HCT116 (cell line): ENCODE data around the gene ZNF215. TPM values are rescaled to one million over a fixed set of nuclear protein-coding genes. Genes with fewer than 3 reads are reported as not detected.

Experiments
- ATAC-seq: fragments of 200-7000 bp; cut with Tn5 transposase; 2 replicates; pipeline ENCODE4 v1.9.1; 2020; ENCODE audit warnings: mild to moderate bottlenecking, moderate library complexity
- BruUV-seq: library from RNA; stranded (reverse); fragments of 400-500 nt; replicated peaks from 2 replicates; lab custom pipeline; 2021; lab: Mats Ljungman, UMichigan
- CTCF ChIA-PET: fragments of 300-600 bp; sonication (Branson Sonifier 250); formaldehyde crosslinking; loops from one replicate; lab custom pipeline; 2021; ENCODE audit warnings: antibody characterized with exemption; lab: Charles Lee
- POLR2A ChIA-PET: fragments of 300-600, 350-600 bp; sonication (Branson Sonifier 250); formaldehyde crosslinking; loops from one replicate; lab custom pipeline; 2021; ENCODE audit warnings: antibody characterized with exemption; lab: Charles Lee
- RAD21 ChIA-PET, 2 experiments: fragments of 300-600 bp; sonication (Branson Sonifier 250); formaldehyde crosslinking; loops; one replicate each; lab custom pipeline; 2023; ENCODE audit warnings: low total read pairs in 2 of 2; ENCODE audit not compliant: uncharacterized antibody in 2 of 2, unreplicated experiment in 2 of 2, low non-redundant PET in 1 of 2; lab: Charles Lee
- DNase-seq: peaks from one replicate; pipeline ENCODE4 v3.0.0-alpha.2; 2010; ENCODE audit warnings: low read depth, low spot score
- H2AFZ ChIP-seq: fragments of 200-600 bp; shearing (Covaris generic), sonication (generic); 2 replicates; pipeline ENCODE4 v1.6.1; 2017; ENCODE audit warnings: low read depth, mixed run types, mixed read lengths, antibody characterized with exemption, low read length; ENCODE audit not compliant: poor library complexity, severe bottlenecking
- H3K27ac ChIP-seq: 2 replicates; pipeline ENCODE4 v1.5.1; 2012; ENCODE audit warnings: low read depth, low read length
- H3K27me3 ChIP-seq: fragments of 200-600 bp; sonication (generic); 2 replicates; pipeline ENCODE4 v1.6.1; 2016; ENCODE audit warnings: mixed run types, low read length, mixed read lengths; ENCODE audit not compliant: insufficient read depth
- H3K36me3 ChIP-seq, 2 experiments: fragments of 200-500 bp in 1 of 2; fragments of 200-600 bp in 1 of 2; sonication (Bioruptor generic) in 1 of 2; sonication (generic) in 1 of 2; 2 replicates each; pipeline versions ENCODE4 v1.5.1 to v1.6.1; 2014 to 2016; ENCODE audit warnings: low read length in 2 of 2, inconsistent platforms in 1 of 2, mixed read lengths in 1 of 2, mixed run types in 1 of 2; ENCODE audit not compliant: insufficient read depth in 2 of 2, control insufficient read depth in 1 of 2
- H3K4me1 ChIP-seq, 2 experiments: fragments of 200-600 bp in 1 of 2; sonication (generic) in 1 of 2; 2 replicates each; pipeline versions ENCODE4 v1.5.1 to v1.6.1; 2012 to 2017; ENCODE audit warnings: low read length in 2 of 2, inconsistent platforms in 1 of 2, mild to moderate bottlenecking in 1 of 2, mixed read lengths in 1 of 2, mixed run types in 1 of 2, moderate library complexity in 1 of 2; ENCODE audit not compliant: insufficient read depth in 2 of 2, control insufficient read depth in 1 of 2
- H3K4me2 ChIP-seq: fragments of 200-600 bp; sonication (generic); 2 replicates; pipeline ENCODE4 v1.6.1; 2017; ENCODE audit warnings: mixed run types, low read length, mixed read lengths
- H3K4me3 ChIP-seq, 2 experiments: fragments of 200-600 bp in 1 of 2; sonication (generic) in 1 of 2; replicated peaks in 1 of 2; 2 replicates each; pipeline ENCODE4 v1.5.1; 2011 to 2016; ENCODE audit warnings: low read length in 2 of 2, control low read depth in 1 of 2, low read depth in 1 of 2, mild to moderate bottlenecking in 1 of 2, mixed read lengths in 1 of 2, mixed run types in 1 of 2
- H3K79me2 ChIP-seq: fragments of 200-600 bp; sonication (generic); 2 replicates; pipeline ENCODE4 v1.6.1; 2017; ENCODE audit warnings: mild to moderate bottlenecking, mixed run types, low read length, moderate library complexity, mixed read lengths; ENCODE audit not compliant: insufficient read depth
- H3K9ac ChIP-seq: fragments of 200-600 bp; sonication (generic); 2 replicates; pipeline ENCODE4 v1.6.1; 2016; ENCODE audit warnings: low read length, mixed read lengths
- H3K9me2 ChIP-seq: fragments of 200-600 bp; sonication (generic), shearing (Covaris generic); 2 replicates; pipeline ENCODE4 v1.6.1; 2017; ENCODE audit warnings: mixed run types, mild to moderate bottlenecking, moderate library complexity; ENCODE audit not compliant: insufficient read depth
- H3K9me3 ChIP-seq, 2 experiments: fragments of 200-500 bp in 1 of 2; fragments of 200-600 bp in 1 of 2; sonication (Bioruptor generic) in 1 of 2; sonication (generic) in 1 of 2; 2 replicates each; pipeline ENCODE4 v1.6.1; 2014 to 2017; ENCODE audit warnings: low read length in 2 of 2, mixed read lengths in 2 of 2, inconsistent platforms in 1 of 2, low read depth in 1 of 2, mild to moderate bottlenecking in 1 of 2, mixed run types in 1 of 2, moderate library complexity in 1 of 2; ENCODE audit not compliant: control insufficient read depth in 1 of 2, insufficient read depth in 1 of 2
- H4K20me1 ChIP-seq: fragments of 200-600 bp; sonication (generic), shearing (Covaris generic); 2 replicates; pipeline ENCODE4 v1.6.1; 2017; ENCODE audit warnings: mixed run types, mild to moderate bottlenecking, moderate library complexity; ENCODE audit not compliant: insufficient read depth
- ATF3 ChIP-seq: IDR thresholded peaks from 2 replicates; pipeline ENCODE4 v1.6.1; 2012
- CBX3 ChIP-seq: IDR thresholded peaks from 2 replicates; pipeline ENCODE4 v1.6.1; 2012; ENCODE audit warnings: low read depth
- CEBPB ChIP-seq: IDR thresholded peaks from 2 replicates; pipeline ENCODE4 v1.6.1; 2012; ENCODE audit warnings: low read depth
- CTCF ChIP-seq, 3 experiments: fragments of 200-600 bp in 1 of 3; sonication (generic) in 1 of 3; IDR thresholded peaks in 2 of 3; conservative IDR thresholded peaks in 1 of 3; 2 replicates each; pipeline ENCODE4 v1.5.1; 2012 to 2017; ENCODE audit warnings: low read depth in 2 of 3, low read length in 2 of 3, antibody characterized with exemption in 1 of 3, borderline replicate concordance in 1 of 3, control low read depth in 1 of 3, mild to moderate bottlenecking in 1 of 3, mixed read lengths in 1 of 3, mixed run types in 1 of 3, moderate library complexity in 1 of 3; ENCODE audit not compliant: insufficient read depth in 1 of 3
- EGR1 ChIP-seq: IDR thresholded peaks from 2 replicates; pipeline ENCODE4 v1.6.1; 2012; ENCODE audit warnings: low read depth
- ELF1 ChIP-seq: IDR thresholded peaks from 2 replicates; pipeline ENCODE4 v1.6.1; 2012; ENCODE audit warnings: low read depth, borderline replicate concordance
- EZH2 ChIP-seq: fragments of 200-600 bp; sonication (generic); IDR thresholded peaks from 2 replicates; pipeline ENCODE4 v1.6.1; 2017; ENCODE audit warnings: antibody characterized with exemption, mixed run types
- FOSL1 ChIP-seq: IDR thresholded peaks from 2 replicates; pipeline ENCODE4 v1.6.1; 2012; ENCODE audit warnings: low read depth
- JUND ChIP-seq: IDR thresholded peaks from 2 replicates; pipeline ENCODE4 v1.6.1; 2012
- MAX ChIP-seq: IDR thresholded peaks from 2 replicates; pipeline ENCODE4 v1.6.1; 2012
- RAD21 ChIP-seq: IDR thresholded peaks from 2 replicates; pipeline ENCODE4 v1.6.1; 2012; ENCODE audit warnings: low read depth, mild to moderate bottlenecking
- REST ChIP-seq: IDR thresholded peaks from 2 replicates; pipeline ENCODE4 v1.6.1; 2012; ENCODE audit warnings: low read depth
- SIN3A ChIP-seq: IDR thresholded peaks from 2 replicates; pipeline ENCODE4 v1.6.1; 2012; ENCODE audit warnings: low read depth
- SP1 ChIP-seq: IDR thresholded peaks from 2 replicates; pipeline ENCODE4 v1.6.1; 2012; ENCODE audit warnings: low read depth
- TCF7L2 ChIP-seq: IDR thresholded peaks from 2 replicates; pipeline ENCODE4 v1.7.0; 2011; ENCODE audit warnings: borderline replicate concordance, inconsistent platforms; ENCODE audit not compliant: insufficient read depth, insufficient read length; ENCODE audit errors: extremely low read depth
- YY1 ChIP-seq: IDR thresholded peaks from 2 replicates; pipeline ENCODE4 v1.6.1; 2011; ENCODE audit warnings: low read length, low read depth, moderate library complexity, mild to moderate bottlenecking; ENCODE audit not compliant: insufficient replicate concordance; ENCODE audit errors: extremely low read depth
- ZBTB33 ChIP-seq: IDR thresholded peaks from 2 replicates; pipeline ENCODE4 v1.6.1; 2011; ENCODE audit warnings: mild to moderate bottlenecking, low read length, moderate library complexity; ENCODE audit not compliant: insufficient replicate concordance; ENCODE audit errors: extremely low read depth
- intact Hi-C: fragments of 100-400 bp; cut with micrococcal nuclease; formaldehyde crosslinking; loops from 2 replicates; pipeline ENCODE4 v1.10.0; 2022
- total RNA-seq: library from RNA; stranded (reverse); gene quantifications from one replicate; pipeline ENCODE4 v1.2.1, GENCODE V29; 2021; ENCODE audit not compliant: unreplicated experiment

ZNF215 gene
- total RNA-seq, 1 experiment from 2014 or later = 9.9 TPM

- ATAC-seq (no peak), DNase-seq (no peak)
- H3K9ac ChIP-seq = no peak overlapping the region
- H3K27me3 ChIP-seq = no peaks in the 10 kb centered on the region
- ChIA-PET CTCF (no interaction called here), RAD21 (no interaction called here), POLR2A (no interaction called here)
- no peaks in the 10 kb centered on the region for H3K79me2 ChIP-seq
- no TSS peak for BruUV-seq
- intact Hi-C loops = no loop called here
- no peak overlapping the region for H3K4me2 ChIP-seq
- no peak for TF ChIP-seq RAD21
- no peak for TF ChIP-seq MAX
- no peak for TF ChIP-seq CTCF (IDR thresholded peaks at IDR 0.05 in 2 of 3, conservative IDR thresholded peaks at IDR 0.05 in 1 of 3; ENCODE audit: borderline replicate concordance in 1 of 3, insufficient read depth in 1 of 3, low read depth in 2 of 3, low read length in 2 of 3)
- TF ChIP-seq SIN3A = no peak
- TF ChIP-seq EZH2 = no peak
- TF ChIP-seq CBX3 = no peak
- TF ChIP-seq JUND = no peak
- no peak for TF ChIP-seq FOSL1
- no peak for TF ChIP-seq YY1
- no peak for TF ChIP-seq ZBTB33
- no peak for TF ChIP-seq TCF7L2
- no peak for TF ChIP-seq SP1
- no peak for TF ChIP-seq ELF1
- TF ChIP-seq ATF3 = no peak
- TF ChIP-seq EGR1 = no peak
- no peak for TF ChIP-seq REST
- no peak for TF ChIP-seq CEBPB
- no peaks in the 10 kb centered on the region for H3K9me2 ChIP-seq
- H3K36me3 ChIP-seq = no peaks in the 10 kb centered on the region
- H3K4me1 ChIP-seq = peaks cover 0 to 5% of the 10 kb centered on the region in 2 experiments; a peak in 1 of 4 replicates
- H3K4me3 ChIP-seq = no peak overlapping the region
- no peaks in the 10 kb centered on the region for H4K20me1 ChIP-seq
- no peak overlapping the region for H3K27ac ChIP-seq
- H2AFZ ChIP-seq = no peak overlapping the region
- no peaks in the 10 kb centered on the region for H3K9me3 ChIP-seq
Observed at GRCh38 chr11:6991227-6991626, 65.0 kb downstream of the ZNF215 start.
